Lower leg skin (tissue), 4 donors: ENCODE data around the gene ENTR1. TPM values are rescaled to one million over a fixed set of nuclear protein-coding genes. Genes with fewer than 3 reads are reported as not detected.

Experiments
- DNase-seq, 2 donors: peaks; one replicate each; pipeline ENCODE4 v3.0.0-alpha.2; 2019; ENCODE audit warnings: low spot score in 2 of 2
- H3K4me3 ChIP-seq: fragments of 200-600 bp; sonication (generic); 2 replicates; pipeline ENCODE4 v1.5.1; 2017; ENCODE audit warnings: mild to moderate bottlenecking, low read depth; ENCODE audit not compliant: poor library complexity, severe bottlenecking
- CTCF ChIP-seq, 3 donors: fragments of 450-650 bp; IDR thresholded peaks; one replicate each; pipeline ENCODE4 v1.5.1; 2016; ENCODE audit warnings: antibody characterized with exemption in 3 of 3, mild to moderate bottlenecking in 3 of 3, moderate library complexity in 2 of 3
- POLR2A ChIP-seq, 2 donors: fragments of 450-650 bp; IDR thresholded peaks; one replicate each; pipeline ENCODE4 v1.6.1; 2016 to 2017; ENCODE audit warnings: antibody characterized with exemption in 2 of 2, mild to moderate bottlenecking in 1 of 2, moderate library complexity in 1 of 2
- WGBS, 2 donors: methylation state at CpG; one replicate each; pipeline ENCODE4 v1.1.5; 2018; 5-methylcytosine and 5-hydroxymethylcytosine counted together
- intact Hi-C: fragments of 100-400 bp; cut with DNase I; formaldehyde crosslinking; loops from one replicate; pipeline ENCODE4 v1.15.0; 2023; ENCODE audit warnings: low total_unique reads
- total RNA-seq, 4 donors: library from RNA; depleted of rRNA; stranded (reverse); fragments of >200 nt; gene quantifications; one replicate each; pipeline ENCODE4 v1.1.0, GENCODE V29; 2016

ENTR1 gene
- total RNA-seq, 4 donors from 2014 or later, result 29.8 to 46.2 (median 36.6) TPM

GRCh38 chr9:136454026-136454796 lies 43.8 kb upstream of the ENTR1 start:
- no peak overlapping the region for H3K4me3 ChIP-seq
- TF ChIP-seq POLR2A (IDR thresholded peaks at IDR 0.05), result no peak
- no peak for TF ChIP-seq CTCF (IDR thresholded peaks at IDR 0.05)
- DNase-seq, result no peak
- WGBS, 2 donors, result 89 to 91% methylated on average over 25 of the region's 25 CpGs
- intact Hi-C loops, result no loop called here

GRCh38 chr9:136453326-136453725 lies 42.9 kb upstream of the ENTR1 start:
- intact Hi-C loops, result no loop called here
- TF ChIP-seq POLR2A (IDR thresholded peaks at IDR 0.05) (no peak), CTCF (IDR thresholded peaks at IDR 0.05) (no peak)
- 90 to 91% methylated on average over 11 of the region's 11 CpGs for WGBS, 2 donors
- no peak overlapping the region for H3K4me3 ChIP-seq
- DNase-seq, result no peak

GRCh38 chr9:136451221-136451877 lies 40.9 kb upstream of the ENTR1 start:
- DNase-seq, result no peak
- TF ChIP-seq POLR2A (IDR thresholded peaks at IDR 0.05) (no peak), CTCF (IDR thresholded peaks at IDR 0.05) (no peak)
- intact Hi-C loops, result no loop called here
- no peak overlapping the region for H3K4me3 ChIP-seq
- WGBS, 2 donors, result 89 to 92% methylated on average over 26 of the region's 26 CpGs

- no peak for TF ChIP-seq CTCF (IDR thresholded peaks at IDR 0.05)
- TF ChIP-seq POLR2A (IDR thresholded peaks at IDR 0.05), result no peak
- WGBS, 2 donors, result 85 to 92% methylated on average over 3 of the region's 3 CpGs
- intact Hi-C loops, result no loop called here
- H3K4me3 ChIP-seq, result no peak overlapping the region
- DNase-seq, result no peak
Observed at GRCh38 chr9:136448655-136449054, 38.2 kb upstream of the ENTR1 start.

- intact Hi-C loops, result no loop called here
- no peak for TF ChIP-seq POLR2A (IDR thresholded peaks at IDR 0.05)
- no peak for TF ChIP-seq CTCF (IDR thresholded peaks at IDR 0.05)
- H3K4me3 ChIP-seq, result no peak overlapping the region
- 92 to 94% methylated on average over 25 to 27 of the region's 27 CpGs for WGBS, 2 donors
- DNase-seq, result no peak
Observed at GRCh38 chr9:136447173-136447778, 36.9 kb upstream of the ENTR1 start.
